ENCODE measurements around the gene LRRC46.

Gene LRRC46

DNA sequence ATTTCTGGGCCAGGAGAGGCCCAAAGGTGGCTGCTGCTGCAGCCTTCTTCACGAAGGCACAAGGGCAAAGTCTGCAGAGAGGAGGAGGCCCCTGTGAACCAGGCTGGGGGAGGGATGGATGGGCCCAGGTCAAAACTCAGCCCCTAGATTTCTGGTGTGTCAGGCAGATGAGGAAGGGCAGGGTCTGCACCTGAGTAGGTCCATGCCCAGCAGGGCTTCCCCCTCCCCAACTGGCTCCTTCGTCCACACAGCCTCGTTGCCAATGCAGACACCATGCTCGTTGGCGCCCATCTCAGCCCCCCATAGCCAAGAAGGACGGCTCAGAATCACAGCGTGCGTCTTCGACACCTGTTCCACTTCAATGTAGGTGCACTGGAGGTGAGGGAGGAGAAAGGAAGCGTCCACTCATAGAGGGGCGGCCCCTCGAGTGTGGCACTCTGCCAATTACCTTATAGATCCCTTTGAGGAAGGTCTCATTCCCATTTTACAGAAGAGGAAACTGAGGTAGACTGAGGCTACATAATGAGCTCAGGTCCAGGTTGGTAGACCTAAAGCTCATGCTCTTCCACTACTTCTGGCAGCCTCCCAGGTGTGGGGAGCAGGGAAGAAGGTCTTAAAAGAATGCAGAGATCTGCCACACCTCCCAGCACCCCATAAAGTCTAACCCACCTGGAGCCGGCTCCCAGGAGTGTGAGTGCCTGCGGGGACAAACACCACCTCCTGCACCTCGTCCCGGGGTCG, 8.7 kb downstream of the LRRC46 start:
- no peaks in the 10 kb centered on the region for H3K36me3 ChIP-seq (ENCODE audit: control insufficient read depth, insufficient read depth, low read length)
- H3K9me3 ChIP-seq (ENCODE audit: control insufficient read depth, low read length) = no peaks in the 10 kb centered on the region
- peaks cover 37% of the 10 kb centered on the region for H3K4me1 ChIP-seq (ENCODE audit: control insufficient read depth, insufficient read depth, low read length)
- peak overlapping the region; percentile 96 for H3K4me3 ChIP-seq (ENCODE audit: low read length)
- no peaks in the 10 kb centered on the region for H3K27me3 ChIP-seq (ENCODE audit: control insufficient read depth, insufficient read depth, low read length)
- H3K9ac ChIP-seq (ENCODE audit: low read length) = peak overlapping the region; percentile 93

DNA sequence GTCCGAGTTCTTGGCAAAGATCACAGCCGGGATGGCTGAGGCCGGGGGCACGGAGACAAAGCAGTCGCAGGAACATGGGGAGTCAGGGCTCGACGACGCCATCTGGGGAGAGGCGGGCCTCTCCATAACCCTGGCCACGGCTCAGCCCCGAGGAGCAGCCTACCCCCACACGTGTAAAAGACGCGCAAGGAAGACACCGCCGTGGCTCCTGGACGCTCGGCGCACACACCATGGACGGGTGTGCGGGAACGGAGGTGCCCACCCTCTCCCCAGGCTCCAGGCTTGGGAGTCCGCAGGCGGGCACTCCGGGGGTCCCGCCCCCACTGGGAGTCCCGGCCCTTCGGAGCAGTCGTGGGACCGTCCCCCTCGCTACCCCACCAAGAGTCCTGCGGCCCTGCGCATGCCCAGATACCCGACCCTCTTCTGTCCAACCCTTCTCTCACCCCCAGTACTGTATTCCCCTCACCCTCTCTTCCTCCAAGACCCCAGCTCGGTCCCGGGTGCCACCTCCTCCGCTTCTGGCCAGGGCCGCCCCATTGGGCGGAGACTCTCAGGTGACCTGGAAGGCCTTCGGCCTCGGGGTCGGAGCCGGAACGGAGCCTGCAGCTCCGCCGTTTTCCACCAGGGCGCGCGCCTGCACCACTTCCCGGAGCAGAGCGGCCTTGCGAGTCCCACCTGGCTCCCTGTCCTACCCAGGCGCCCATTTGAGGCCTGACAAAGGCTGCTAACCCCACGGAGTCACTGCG, 9.4 kb downstream of the LRRC46 start, which contains the start of gene SCRN2:
TSS of gene SCRN2 (minus strand) at position 532 of the 746 bp plus-strand sequence. CDS start at position 102, 430 bp downstream.
- Histone ChIP-seq H3K36me3 (ENCODE audit: control insufficient read depth, insufficient read depth, low read length) (no peaks in the 10 kb centered on the region), H3K9me3 (ENCODE audit: control insufficient read depth, low read length) (no peaks in the 10 kb centered on the region), H3K27me3 (ENCODE audit: control insufficient read depth, insufficient read depth, low read length) (peaks cover 2% of the 10 kb centered on the region), H3K9ac (ENCODE audit: low read length) (peak within 1 kb of the TSS; percentile 93), H3K4me3 (ENCODE audit: low read length) (peak within 1 kb of the TSS; percentile 96), H3K4me1 (ENCODE audit: control insufficient read depth, insufficient read depth, low read length) (peaks cover 37% of the 10 kb centered on the region)

DNA sequence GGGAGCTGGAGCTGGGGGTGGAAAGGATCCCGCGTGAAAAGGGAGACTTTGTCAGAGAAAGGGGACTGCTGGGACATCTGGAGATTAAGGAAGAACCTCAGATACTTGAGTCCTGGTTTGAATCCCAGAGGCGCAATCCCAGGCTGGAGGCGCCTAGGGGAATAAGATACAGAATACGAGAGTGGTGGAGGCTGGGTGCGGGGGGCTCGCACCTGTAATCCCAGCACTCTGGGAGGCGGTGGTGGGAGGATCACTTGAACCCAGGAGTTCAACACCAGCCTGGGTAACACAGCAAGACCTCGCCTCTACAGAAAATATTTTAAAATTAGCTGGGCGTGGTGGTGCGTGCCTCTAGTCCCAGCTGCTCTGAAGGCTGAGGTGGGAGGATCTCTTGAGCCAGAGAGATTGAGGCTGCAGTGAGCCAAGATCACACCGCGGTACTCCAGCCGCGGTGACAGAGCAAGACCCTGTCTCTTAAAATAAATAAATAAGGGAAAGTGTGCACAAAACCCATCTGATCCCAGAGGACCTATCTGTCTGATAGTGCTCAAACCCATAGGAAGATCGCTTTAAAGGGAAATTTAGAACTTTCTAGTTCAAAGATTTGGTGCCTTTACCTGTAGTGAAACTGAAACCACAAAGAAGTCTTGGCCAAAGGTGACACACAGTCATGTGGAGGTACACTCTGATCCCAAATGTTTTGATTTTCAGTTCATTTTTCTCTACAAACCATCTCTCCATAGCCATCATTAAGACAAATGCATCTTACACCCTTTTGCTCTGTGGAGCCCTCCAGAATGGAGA, 10.2 kb downstream of the LRRC46 start:
- Histone ChIP-seq H3K36me3 (ENCODE audit: control insufficient read depth, insufficient read depth, low read length) (no peaks in the 10 kb centered on the region), H3K4me1 (ENCODE audit: control insufficient read depth, insufficient read depth, low read length) (peaks cover 37% of the 10 kb centered on the region), H3K4me3 (ENCODE audit: low read length) (peak overlapping the region; percentile 96), H3K9me3 (ENCODE audit: control insufficient read depth, low read length) (no peaks in the 10 kb centered on the region), H3K27me3 (ENCODE audit: control insufficient read depth, insufficient read depth, low read length) (peaks cover 10% of the 10 kb centered on the region), H3K9ac (ENCODE audit: low read length) (peak overlapping the region; percentile 93)

DNA sequence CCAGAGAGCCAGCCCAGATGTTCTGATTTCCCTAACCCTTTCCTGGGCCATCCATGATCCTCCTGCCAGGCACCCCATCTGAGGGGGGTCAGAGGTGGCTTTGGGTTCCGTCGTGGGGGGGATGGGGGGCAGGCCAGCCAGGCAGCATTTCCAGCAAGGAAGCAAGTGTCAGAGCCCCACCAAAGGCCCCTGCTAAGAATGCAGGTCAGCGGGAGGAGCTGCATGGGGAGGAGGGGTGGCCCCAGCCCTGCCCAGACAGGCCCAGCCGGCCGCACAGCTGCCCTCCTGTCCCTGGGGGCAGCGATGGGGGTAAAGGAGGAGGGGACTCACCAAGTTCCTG, 11.9 kb downstream of the LRRC46 start:
- H3K4me1 ChIP-seq (ENCODE audit: control insufficient read depth, insufficient read depth, low read length) = peaks cover 49% of the 10 kb centered on the region
- no peak overlapping the region for H3K4me3 ChIP-seq (ENCODE audit: low read length)

DNA sequence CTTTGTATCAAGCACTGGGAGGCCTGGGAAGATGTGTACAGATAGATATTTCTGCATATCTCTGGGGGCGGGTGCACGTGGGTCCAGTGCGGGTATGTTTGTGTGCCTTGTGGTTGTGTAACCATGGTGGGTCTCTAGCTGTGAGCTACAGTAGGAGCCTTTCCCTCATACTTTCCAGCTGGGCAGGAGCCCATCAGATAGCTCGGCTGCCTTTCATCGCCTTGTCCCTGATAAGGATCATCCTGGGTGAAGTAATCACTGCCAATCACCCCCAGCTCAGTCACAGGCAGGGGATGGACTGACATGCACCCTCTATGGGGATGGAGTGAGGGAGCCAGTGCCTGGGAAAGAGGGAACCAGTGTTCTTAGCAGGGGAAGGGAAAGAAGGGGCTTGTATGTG, 12.8 kb downstream of the LRRC46 start:
- H3K27me3 ChIP-seq (ENCODE audit: control insufficient read depth, insufficient read depth, low read length) = peaks cover 33% of the 10 kb centered on the region
- no peaks in the 10 kb centered on the region for H3K36me3 ChIP-seq (ENCODE audit: control insufficient read depth, insufficient read depth, low read length)
- H3K4me3 ChIP-seq (ENCODE audit: low read length) = no peak overlapping the region
- H3K9me3 ChIP-seq (ENCODE audit: control insufficient read depth, low read length) = no peaks in the 10 kb centered on the region
- H3K9ac ChIP-seq (ENCODE audit: low read length) = no peak overlapping the region
- H3K4me1 ChIP-seq (ENCODE audit: control insufficient read depth, insufficient read depth, low read length) = peaks cover 49% of the 10 kb centered on the region

More for the DNA sequence above, 11.9 kb downstream of the LRRC46 start:
- Histone ChIP-seq H3K9me3 (ENCODE audit: control insufficient read depth, low read length) (no peaks in the 10 kb centered on the region), H3K36me3 (ENCODE audit: control insufficient read depth, insufficient read depth, low read length) (no peaks in the 10 kb centered on the region), H3K9ac (ENCODE audit: low read length) (peak overlapping the region; percentile 32), H3K27me3 (ENCODE audit: control insufficient read depth, insufficient read depth, low read length) (peaks cover 27% of the 10 kb centered on the region)

DNA sequence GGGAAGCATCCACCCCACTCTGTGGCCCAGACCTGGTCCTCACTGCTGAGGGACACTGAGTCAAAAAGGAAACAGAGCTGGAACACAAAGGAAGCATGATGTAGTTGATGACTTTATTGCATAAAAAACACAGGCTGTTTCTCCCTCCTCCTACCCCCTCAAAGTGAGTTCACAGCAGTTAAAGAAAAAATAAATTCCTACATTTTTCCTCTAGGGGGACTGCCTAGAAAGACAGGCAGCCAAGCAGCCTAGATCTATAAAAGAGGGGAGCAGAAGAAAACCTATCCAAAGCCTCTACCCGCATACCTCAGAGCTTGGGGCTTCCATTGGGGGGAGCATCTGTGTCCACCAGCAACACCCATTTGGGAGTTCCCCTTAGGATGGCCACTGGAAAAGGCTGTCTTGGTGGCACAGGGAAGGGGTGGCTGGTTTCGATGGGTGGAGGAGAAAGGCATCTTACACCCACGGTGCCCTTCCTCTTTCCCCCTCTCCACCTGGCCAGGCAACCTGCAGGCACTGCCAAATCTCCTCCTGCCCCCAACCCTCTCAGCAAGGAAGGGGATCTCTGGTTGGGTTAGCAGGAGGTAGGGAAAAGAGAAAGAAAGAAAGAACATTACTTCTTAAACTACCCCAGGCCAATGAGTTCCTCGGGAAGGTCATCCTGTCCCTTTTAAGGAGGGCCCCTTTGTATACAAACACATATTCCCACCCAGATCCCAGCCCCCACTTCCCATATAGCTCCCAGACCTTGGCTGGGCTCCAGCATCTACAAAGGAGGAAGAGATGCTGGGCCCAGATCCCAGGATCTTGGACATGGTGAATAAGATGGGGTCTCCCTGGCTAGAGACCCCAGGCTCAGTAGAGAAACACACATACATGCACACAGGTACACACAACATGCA, 13.6 kb downstream of the LRRC46 start:
- H3K4me3 ChIP-seq (ENCODE audit: low read length) = no peak overlapping the region
- H3K27me3 ChIP-seq (ENCODE audit: control insufficient read depth, insufficient read depth, low read length) = peaks cover 42% of the 10 kb centered on the region
- H3K9ac ChIP-seq (ENCODE audit: low read length) = no peak overlapping the region
- H3K9me3 ChIP-seq (ENCODE audit: control insufficient read depth, low read length) = no peaks in the 10 kb centered on the region
- no peaks in the 10 kb centered on the region for H3K36me3 ChIP-seq (ENCODE audit: control insufficient read depth, insufficient read depth, low read length)
- peaks cover 41% of the 10 kb centered on the region for H3K4me1 ChIP-seq (ENCODE audit: control insufficient read depth, insufficient read depth, low read length)

DNA sequence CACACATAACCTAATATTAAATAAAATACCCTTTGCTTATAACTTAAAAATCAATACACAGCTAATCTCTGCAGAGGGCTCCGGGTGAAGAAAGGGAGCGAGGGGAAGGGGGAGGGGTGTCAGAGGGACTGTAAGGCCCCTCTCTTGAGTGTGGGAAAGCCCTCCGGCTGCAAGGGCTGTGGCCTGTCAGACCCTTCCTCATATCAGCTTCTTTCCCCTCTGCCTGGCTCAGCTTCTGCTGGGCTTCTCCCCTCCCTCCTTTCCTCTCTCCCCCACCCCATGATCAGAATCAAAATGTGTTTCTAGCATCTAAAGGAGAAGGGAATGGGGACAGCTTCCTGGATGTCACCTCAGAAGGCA, 14.2 kb downstream of the LRRC46 start:
- H3K9me3 ChIP-seq (ENCODE audit: control insufficient read depth, low read length) = no peaks in the 10 kb centered on the region
- no peaks in the 10 kb centered on the region for H3K36me3 ChIP-seq (ENCODE audit: control insufficient read depth, insufficient read depth, low read length)
- H3K9ac ChIP-seq (ENCODE audit: low read length) = no peak overlapping the region
- peaks cover 48% of the 10 kb centered on the region for H3K27me3 ChIP-seq (ENCODE audit: control insufficient read depth, insufficient read depth, low read length)
- H3K4me1 ChIP-seq (ENCODE audit: control insufficient read depth, insufficient read depth, low read length) = peaks cover 42% of the 10 kb centered on the region
- no peak overlapping the region for H3K4me3 ChIP-seq (ENCODE audit: low read length)

DNA sequence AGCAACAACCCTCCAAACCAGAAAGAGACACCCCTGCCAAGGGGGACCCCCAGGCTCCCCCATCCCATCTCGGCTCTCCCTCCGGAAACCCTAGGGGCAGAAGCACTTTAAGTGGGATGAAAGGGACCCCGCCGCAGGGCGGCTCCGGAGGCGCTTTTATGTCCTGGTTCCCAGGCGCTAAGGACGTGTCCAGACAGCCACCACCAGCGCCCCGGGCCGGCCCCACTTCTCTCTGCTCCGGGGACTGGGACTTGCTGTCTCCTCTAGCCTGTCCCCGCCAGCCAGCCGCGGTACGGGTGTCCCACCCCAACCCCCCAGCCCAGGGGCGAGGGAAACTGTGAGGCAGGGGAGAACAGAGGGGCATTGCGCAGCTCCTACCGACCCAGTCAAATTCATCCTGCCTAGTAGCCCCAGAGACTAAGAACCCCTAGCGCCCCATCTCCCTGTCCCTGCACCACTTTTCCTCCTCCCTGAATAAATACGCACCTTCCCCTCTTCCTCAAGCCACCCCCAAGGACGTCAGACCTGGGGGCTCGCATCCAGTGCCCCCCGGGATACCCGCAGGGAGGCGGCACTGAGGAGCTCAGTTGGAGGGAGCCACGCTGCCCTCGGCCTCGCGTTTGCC, 15.4 kb downstream of the LRRC46 start:
- Histone ChIP-seq H3K27me3 (ENCODE audit: control insufficient read depth, insufficient read depth, low read length) (peaks cover 58% of the 10 kb centered on the region), H3K4me1 (ENCODE audit: control insufficient read depth, insufficient read depth, low read length) (peaks cover 37% of the 10 kb centered on the region), H3K4me3 (ENCODE audit: low read length) (no peak overlapping the region), H3K9me3 (ENCODE audit: control insufficient read depth, low read length) (no peaks in the 10 kb centered on the region), H3K9ac (ENCODE audit: low read length) (no peak overlapping the region), H3K36me3 (ENCODE audit: control insufficient read depth, insufficient read depth, low read length) (no peaks in the 10 kb centered on the region)

DNA sequence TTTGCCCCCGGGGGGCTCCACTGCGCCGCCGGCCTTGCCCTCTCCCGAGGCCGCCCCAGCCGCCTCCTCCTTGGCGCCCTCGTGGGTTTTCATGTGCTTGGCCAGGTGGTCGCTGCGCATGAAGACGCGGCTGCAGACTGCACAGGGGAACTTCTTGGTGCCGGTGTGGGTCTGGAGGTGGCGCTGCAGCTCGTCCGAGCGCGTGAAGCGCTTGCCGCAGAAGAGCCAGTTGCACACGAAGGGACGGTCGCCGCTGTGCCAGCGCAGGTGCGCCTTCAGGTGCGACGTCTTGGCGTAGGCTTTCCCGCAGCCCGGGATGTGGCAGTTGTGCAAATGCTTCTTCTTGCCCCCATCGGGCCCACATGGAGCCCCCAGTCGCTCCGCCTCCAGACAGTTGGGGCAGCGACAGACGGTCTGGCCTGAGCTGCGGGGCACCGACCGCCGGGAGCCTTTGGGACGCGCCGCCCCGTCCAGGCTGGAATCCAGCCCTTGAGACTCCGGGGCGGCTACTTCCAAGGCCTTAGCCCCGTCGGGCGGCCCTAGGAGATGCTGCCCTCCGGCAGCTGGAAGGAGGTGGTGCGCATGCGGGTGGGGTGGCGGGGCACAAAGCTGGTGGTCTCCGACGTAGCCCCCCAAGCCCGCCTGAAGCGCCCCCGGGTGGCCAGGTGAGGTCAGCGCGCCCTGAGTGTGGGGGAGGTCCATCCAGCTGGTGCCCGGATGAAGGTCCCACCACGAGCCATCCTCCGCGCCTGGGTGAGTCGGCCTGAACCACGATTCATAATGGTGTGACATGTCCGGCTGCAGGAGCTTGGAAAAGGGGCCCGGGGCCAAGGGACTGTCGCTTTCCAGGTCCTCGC, 16.1 kb downstream of the LRRC46 start:
- Histone ChIP-seq H3K9ac (ENCODE audit: low read length) (no peak overlapping the region), H3K9me3 (ENCODE audit: control insufficient read depth, low read length) (no peaks in the 10 kb centered on the region), H3K4me1 (ENCODE audit: control insufficient read depth, insufficient read depth, low read length) (peaks cover 34% of the 10 kb centered on the region), H3K36me3 (ENCODE audit: control insufficient read depth, insufficient read depth, low read length) (no peaks in the 10 kb centered on the region), H3K27me3 (ENCODE audit: control insufficient read depth, insufficient read depth, low read length) (peaks cover 65% of the 10 kb centered on the region), H3K4me3 (ENCODE audit: low read length) (no peak overlapping the region)

DNA sequence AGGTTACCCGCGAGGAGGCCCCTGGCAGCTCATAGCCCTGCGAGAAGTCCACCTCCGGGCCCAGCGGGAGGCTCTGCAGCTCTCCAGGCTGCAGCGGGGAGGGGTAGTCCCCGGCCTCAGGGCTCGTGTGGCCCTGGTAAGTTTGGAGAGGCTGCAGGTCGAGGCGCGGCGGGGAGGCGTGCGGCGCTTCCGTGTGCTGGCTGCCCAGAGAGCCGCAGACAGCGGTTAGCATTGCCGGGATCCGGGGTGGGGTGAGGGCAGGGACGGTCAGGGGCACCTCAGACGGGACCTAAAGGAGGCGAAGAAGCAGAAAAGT, 16.7 kb downstream of the LRRC46 start:
- H3K9ac ChIP-seq (ENCODE audit: low read length) = no peak overlapping the region
- no peaks in the 10 kb centered on the region for H3K36me3 ChIP-seq (ENCODE audit: control insufficient read depth, insufficient read depth, low read length)
- no peaks in the 10 kb centered on the region for H3K9me3 ChIP-seq (ENCODE audit: control insufficient read depth, low read length)
- H3K27me3 ChIP-seq (ENCODE audit: control insufficient read depth, insufficient read depth, low read length) = peaks cover 71% of the 10 kb centered on the region
- H3K4me1 ChIP-seq (ENCODE audit: control insufficient read depth, insufficient read depth, low read length) = peaks cover 28% of the 10 kb centered on the region
- no peak overlapping the region for H3K4me3 ChIP-seq (ENCODE audit: low read length)
